HepG2 (cell line): ENCODE results near the gene SEMA3B. TPM values are rescaled to one million over a fixed set of nuclear protein-coding genes. Genes with fewer than 3 reads are reported as not detected.

Source experiments
- GLI4 ChIP-seq: sonication (generic); formaldehyde crosslinking; IDR thresholded peaks from 2 replicates; pipeline ENCODE4 v1.5.1; 2020; ENCODE audit warnings: missing genetic modification reagents, mild to moderate bottlenecking, moderate library complexity, borderline replicate concordance
- HOXA9 ChIP-seq: sonication (generic); formaldehyde crosslinking; IDR thresholded peaks from 2 replicates; pipeline ENCODE4 v1.8.1; 2022; ENCODE audit warnings: missing genetic modification reagents, mild to moderate bottlenecking, moderate library complexity, borderline replicate concordance
- IKZF1 ChIP-seq: fragments of 450-650 bp; IDR thresholded peaks from 2 replicates; pipeline ENCODE4 v1.7.1; 2016
- KDM1A ChIP-seq: IDR thresholded peaks from 2 replicates; pipeline ENCODE4 v1.6.1; 2016; ENCODE audit warnings: missing compliant biosample characterization
- MLXIP ChIP-seq: sonication (generic); formaldehyde crosslinking; IDR thresholded peaks from 2 replicates; pipeline ENCODE4 v1.9.0; 2021; ENCODE audit warnings: missing genetic modification reagents, borderline replicate concordance
- NR1H2 ChIP-seq: sonication (generic); formaldehyde crosslinking; IDR thresholded peaks from 2 replicates; pipeline ENCODE4 v1.8.1; 2022; ENCODE audit warnings: low read depth, missing genetic modification reagents, borderline replicate concordance
- PATZ1 ChIP-seq: sonication (generic); formaldehyde crosslinking; IDR thresholded peaks from 2 replicates; pipeline ENCODE4 v1.4.0; 2020; ENCODE audit warnings: missing genetic modification reagents
- RARG ChIP-seq: sonication (generic); formaldehyde crosslinking; IDR thresholded peaks from 2 replicates; pipeline ENCODE4 v1.4.0; 2020; ENCODE audit warnings: low read depth, mild to moderate bottlenecking, missing genetic modification reagents
- RFX1 ChIP-seq: fragments of 450-650 bp; IDR thresholded peaks from 2 replicates; pipeline ENCODE4 v1.6.1; 2017
- ZNF12 ChIP-seq: sonication (generic); formaldehyde crosslinking; IDR thresholded peaks from 2 replicates; pipeline ENCODE4 v1.5.0; 2020; ENCODE audit warnings: missing genetic modification reagents
- ZNF280B ChIP-seq: sonication (generic); formaldehyde crosslinking; IDR thresholded peaks from 2 replicates; pipeline ENCODE4 v1.5.0; 2020; ENCODE audit warnings: missing genetic modification reagents, mild to moderate bottlenecking, borderline replicate concordance
- ZNF331 ChIP-seq: sonication (generic); formaldehyde crosslinking; IDR thresholded peaks from 2 replicates; pipeline ENCODE4 v1.4.0; 2020; ENCODE audit warnings: missing genetic modification reagents
- ZNF33B ChIP-seq: sonication (generic); formaldehyde crosslinking; IDR thresholded peaks from 2 replicates; pipeline ENCODE4 v1.5.1; 2020; ENCODE audit warnings: mild to moderate bottlenecking, missing genetic modification reagents
- ZNF383 ChIP-seq: sonication (generic); formaldehyde crosslinking; IDR thresholded peaks from 2 replicates; pipeline ENCODE4 v1.4.0; 2020; ENCODE audit warnings: missing genetic modification reagents, mild to moderate bottlenecking, borderline replicate concordance
- ZNF503 ChIP-seq: sonication (generic); formaldehyde crosslinking; IDR thresholded peaks from 2 replicates; pipeline ENCODE4 v1.4.0; 2020; ENCODE audit warnings: missing genetic modification reagents
- ZNF800 ChIP-seq: sonication (generic); formaldehyde crosslinking; IDR thresholded peaks from 2 replicates; pipeline ENCODE4 v1.4.0; 2020; ENCODE audit warnings: missing genetic modification reagents
- ZNF879 ChIP-seq: sonication (generic); formaldehyde crosslinking; IDR thresholded peaks from 2 replicates; pipeline ENCODE4 v1.8.1; 2023; ENCODE audit warnings: missing genetic modification reagents
- ZSCAN30 ChIP-seq: sonication (generic); formaldehyde crosslinking; IDR thresholded peaks from 2 replicates; pipeline ENCODE4 v1.5.0; 2020; ENCODE audit warnings: mild to moderate bottlenecking, missing genetic modification reagents
- polyA plus RNA-seq, 8 experiments: library from polyadenylated mRNA; depleted of rRNA in 3 of 8; stranded (reverse) in 7 of 8; unstranded in 1 of 8; fragments of >200 nt; fragmentation: Illumina TruSeq in 4 of 8; extraction: Trizol in 4 of 8; gene quantifications; 2 replicates each; pipeline versions ENCODE4 v1.2.1 to v1.2.3, GENCODE V29; 2011 to 2016; ENCODE audit warnings: low read depth in 4 of 8, missing spikeins in 1 of 8, mixed read lengths in 1 of 8; ENCODE audit not compliant: insufficient read depth in 1 of 8
- total RNA-seq, 5 experiments: library from RNA; depleted of rRNA; stranded (reverse); fragments of >200 nt; fragmentation: Illumina TruSeq; extraction: Trizol; gene quantifications; 2 replicates each; pipeline ENCODE4 v1.2.3, GENCODE V29; 2016; ENCODE audit warnings: low read depth in 1 of 5

Gene SEMA3B
- total and polyA plus RNA-seq, 2 of the 13 experiments (the other 11 are each of a cell fraction or from before 2014, with no cell fraction given) = 93.2 to 158 TPM

- TF ChIP-seq ZSCAN30 (CRISPR knock-in tag) (no peak), IKZF1 (no peak), RARG (CRISPR knock-in tag) (no peak), MLXIP (CRISPR knock-in tag) (0 out of 2 replicates have a peak, but pooled peaks have one; percentile 4), ZNF12 (no peak), ZNF879 (CRISPR knock-in tag) (no peak), ZNF503 (CRISPR knock-in tag) (no peak), ZNF280B (CRISPR knock-in tag) (no peak), ZNF33B (CRISPR knock-in tag) (no peak), HOXA9 (CRISPR knock-in tag) (no peak), ZNF800 (CRISPR knock-in tag) (no peak), NR1H2 (CRISPR knock-in tag) (0 out of 2 replicates have a peak, but pooled peaks have one; percentile 30), RFX1 (no peak), ZNF383 (no peak), ZNF331 (CRISPR knock-in tag) (no peak), KDM1A (CRISPR knock-in tag) (no peak), GLI4 (0 out of 2 replicates have a peak, but pooled peaks have one; percentile 58), PATZ1 (CRISPR knock-in tag) (peak; percentile 82)
Measured at GRCh38 chr3:50320853-50321335, 51.9 kb downstream of the SEMA3B start (continued).
